ENCODE measurements around the gene ZNF512B.
A peak's percentile ranks its signal among the peaks of the same experiment; 100 is the strongest.

ZNF512B gene

DNA sequence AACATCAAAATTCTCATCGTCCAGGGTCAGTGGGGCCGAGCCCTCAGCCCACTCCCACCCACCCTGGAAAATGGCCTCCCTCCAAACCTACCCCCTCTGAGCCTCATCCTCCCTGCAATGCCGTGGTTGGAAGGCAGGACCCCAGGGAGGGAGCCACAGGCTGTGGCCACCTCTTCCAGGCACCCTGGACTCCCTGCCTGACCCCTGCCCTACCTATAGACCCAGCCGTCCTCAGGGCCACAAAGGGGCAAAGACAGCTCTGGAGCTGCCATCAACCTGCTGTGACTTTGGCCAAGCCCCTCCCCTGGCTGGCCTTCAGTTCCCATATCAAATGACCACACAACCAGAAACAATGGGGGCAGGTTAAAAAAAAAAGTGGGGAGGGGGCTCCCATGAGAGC is 11.3 kb downstream of the ZNF512B start:
- TF ChIP-seq POLR2AphosphoS5 (IDR thresholded peaks at IDR 0.05; ENCODE audit: low read depth, low read length), result no peak
- TF ChIP-seq SPI1 (IDR thresholded peaks at IDR 0.05; ENCODE audit: low read depth, low read length), result no peak
- TF ChIP-seq TAF1 (IDR thresholded peaks at IDR 0.05; ENCODE audit: low read depth, low read length), result no peak
- TF ChIP-seq PAX5 (IDR thresholded peaks at IDR 0.05; ENCODE audit: insufficient read depth, low read length, severe bottlenecking), result no peak
- TF ChIP-seq POLR2A (IDR thresholded peaks at IDR 0.05; ENCODE audit: low read depth, low read length), result no peak
- no peak for TF ChIP-seq POU2F2 (IDR thresholded peaks at IDR 0.05; ENCODE audit: low read depth, low read length)
- FAIRE-seq (no peak), DNase-seq (ENCODE audit: insufficient read length, low spot score) (no peak)

DNA sequence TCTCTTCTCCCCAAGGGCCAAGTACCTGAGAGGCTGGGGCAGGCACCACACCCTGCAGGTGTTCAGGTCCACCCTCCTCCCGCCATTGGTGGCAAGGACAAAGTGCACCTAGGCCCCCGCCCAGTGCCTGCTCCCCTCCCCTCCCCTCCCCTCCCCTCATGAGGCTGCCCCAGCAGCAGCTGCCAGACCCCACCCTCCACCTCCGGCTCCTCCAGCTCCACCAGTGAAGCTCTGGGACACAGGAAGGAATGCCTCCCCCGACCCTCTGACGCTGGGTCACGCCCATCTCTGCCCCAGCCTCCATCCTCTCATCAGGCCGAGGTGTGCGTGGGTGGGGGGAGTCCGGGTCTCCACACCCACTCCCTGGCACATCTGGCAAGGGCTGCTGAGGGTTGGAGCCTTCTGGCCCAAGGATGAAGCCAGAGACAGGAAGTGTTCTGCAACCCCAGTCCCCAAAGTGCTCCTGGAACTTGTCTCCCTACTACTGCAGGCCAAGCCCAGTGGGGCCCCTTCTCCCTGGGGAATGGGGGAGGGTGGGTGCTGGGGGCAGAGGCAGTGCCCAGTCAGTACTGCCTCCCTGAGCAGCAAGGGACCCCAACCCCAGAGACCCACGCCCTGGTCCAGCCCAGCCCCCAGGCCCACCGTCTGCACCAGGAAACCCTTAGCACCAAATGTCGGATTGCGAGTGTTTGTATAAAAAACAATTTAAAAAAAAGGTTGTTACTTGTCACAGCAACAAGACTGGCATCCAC is 11.9 kb downstream of the ZNF512B start:
- TF ChIP-seq TAF1 (IDR thresholded peaks at IDR 0.05; ENCODE audit: low read depth, low read length) (no peak), POLR2A (IDR thresholded peaks at IDR 0.05; ENCODE audit: low read depth, low read length) (no peak), PAX5 (IDR thresholded peaks at IDR 0.05; ENCODE audit: insufficient read depth, low read length, severe bottlenecking) (no peak), SPI1 (IDR thresholded peaks at IDR 0.05; ENCODE audit: low read depth, low read length) (no peak), POLR2AphosphoS5 (IDR thresholded peaks at IDR 0.05; ENCODE audit: low read depth, low read length) (no peak), POU2F2 (IDR thresholded peaks at IDR 0.05; ENCODE audit: low read depth, low read length) (no peak)
- DNase-seq (ENCODE audit: insufficient read length, low spot score) (no peak), FAIRE-seq (no peak)

DNA sequence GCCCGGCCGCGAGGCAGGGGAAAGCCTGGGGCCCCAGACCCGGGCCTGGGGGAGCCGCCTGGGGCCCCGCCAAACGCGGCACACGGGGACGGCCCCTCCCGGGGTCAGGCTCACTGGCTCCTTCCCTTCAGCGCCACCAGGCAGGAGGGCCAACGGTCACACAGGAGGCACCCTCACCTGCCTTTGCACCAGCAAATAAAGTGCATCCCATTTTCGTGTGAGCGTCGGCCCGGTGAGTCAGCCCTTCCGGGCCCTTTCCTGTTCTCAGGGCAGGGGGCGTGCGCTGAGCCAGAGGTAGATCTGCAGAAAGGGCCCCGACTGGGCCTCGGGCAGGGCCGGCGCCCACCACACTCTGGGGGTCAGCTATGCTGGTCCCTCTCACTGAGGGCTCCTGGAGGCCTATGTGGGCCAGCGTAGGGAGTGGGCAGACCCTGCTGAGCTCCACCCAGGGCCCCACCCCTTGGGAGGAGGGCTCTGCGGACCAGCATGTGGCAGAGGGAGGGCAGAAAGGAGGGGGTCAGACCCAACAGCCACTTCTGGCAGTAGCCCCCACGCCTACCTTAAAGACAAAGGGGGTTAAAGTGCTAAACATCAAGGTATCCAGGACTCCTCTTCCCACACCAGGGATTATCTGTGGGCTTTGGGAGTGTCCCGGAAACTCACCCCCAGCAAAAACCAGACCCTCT is 12.6 kb downstream of the ZNF512B start:
- TF ChIP-seq POLR2AphosphoS5 (IDR thresholded peaks at IDR 0.05; ENCODE audit: low read depth, low read length) (peak; percentile 32), POU2F2 (IDR thresholded peaks at IDR 0.05; ENCODE audit: low read depth, low read length) (no peak), POLR2A (IDR thresholded peaks at IDR 0.05; ENCODE audit: low read depth, low read length) (no peak), TAF1 (IDR thresholded peaks at IDR 0.05; ENCODE audit: low read depth, low read length) (no peak), SPI1 (IDR thresholded peaks at IDR 0.05; ENCODE audit: low read depth, low read length) (no peak), PAX5 (IDR thresholded peaks at IDR 0.05; ENCODE audit: insufficient read depth, low read length, severe bottlenecking) (no peak)
- FAIRE-seq (no peak), DNase-seq (ENCODE audit: insufficient read length, low spot score) (peak; percentile 74)

DNA sequence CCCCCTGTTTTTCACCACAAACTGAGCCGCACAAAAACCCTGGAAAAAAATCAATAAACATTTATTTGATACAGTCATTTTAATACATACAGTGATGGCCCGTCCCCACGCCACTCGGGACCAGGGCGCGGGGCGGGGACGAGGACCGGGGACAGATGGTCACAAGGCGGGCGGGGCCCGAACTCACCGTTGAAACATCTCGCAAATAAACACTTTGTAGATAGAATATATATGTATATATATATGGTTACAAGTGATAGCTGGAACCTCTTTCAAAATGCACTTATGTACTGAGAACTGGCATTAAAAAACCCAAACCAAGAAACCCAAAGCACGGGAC is 13.1 kb downstream of the ZNF512B start:
- TF ChIP-seq TAF1 (IDR thresholded peaks at IDR 0.05; ENCODE audit: low read depth, low read length) (no peak), SPI1 (IDR thresholded peaks at IDR 0.05; ENCODE audit: low read depth, low read length) (no peak), POLR2A (IDR thresholded peaks at IDR 0.05; ENCODE audit: low read depth, low read length) (no peak), POU2F2 (IDR thresholded peaks at IDR 0.05; ENCODE audit: low read depth, low read length) (no peak), PAX5 (IDR thresholded peaks at IDR 0.05; ENCODE audit: insufficient read depth, low read length, severe bottlenecking) (no peak), POLR2AphosphoS5 (IDR thresholded peaks at IDR 0.05; ENCODE audit: low read depth, low read length) (no peak)
- FAIRE-seq, result no peak
- DNase-seq (ENCODE audit: insufficient read length, low spot score), result no peak

DNA sequence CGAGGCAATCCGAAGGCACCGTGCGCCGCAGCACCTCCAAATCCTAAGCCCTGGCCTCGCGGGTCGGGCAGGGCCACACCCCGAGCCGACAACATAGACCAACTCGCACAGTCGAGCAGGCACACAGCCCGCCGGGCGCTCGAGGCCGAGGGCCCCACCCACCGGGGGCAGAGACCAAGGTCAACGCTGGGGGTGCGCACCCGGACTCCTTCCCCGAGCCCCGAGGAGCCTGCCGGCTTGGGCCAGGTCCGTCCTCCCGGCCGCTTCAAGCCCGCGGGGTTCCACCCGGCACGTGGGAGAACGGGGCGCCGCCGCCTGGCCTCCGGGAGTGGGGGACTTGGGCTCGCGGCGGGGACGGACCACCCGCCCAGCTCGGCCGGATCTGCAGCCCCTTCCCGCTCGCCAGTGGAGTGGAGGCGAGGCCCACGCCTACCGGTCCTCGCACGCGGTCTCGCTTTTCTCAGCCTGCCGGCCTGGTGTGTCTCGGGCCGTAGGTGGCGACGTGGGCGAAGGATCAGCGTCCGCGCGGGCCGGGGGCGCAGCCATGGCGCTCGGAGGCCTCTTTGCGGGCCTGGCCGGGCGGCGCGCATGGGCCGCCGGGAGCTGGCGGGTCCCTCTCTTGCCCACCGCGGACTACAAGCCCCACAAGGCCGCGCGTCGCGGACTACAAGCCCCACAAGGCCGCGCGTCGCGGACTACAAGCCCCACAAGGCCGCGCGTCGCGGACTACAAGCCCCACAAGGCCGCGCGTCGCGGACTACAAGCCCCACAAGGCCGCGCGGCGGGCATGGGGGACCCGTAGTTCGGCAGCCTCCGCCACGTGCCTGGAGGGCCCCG is 13.7 kb downstream of the ZNF512B start, which contains the start of gene UCKL1:
Gene UCKL1 (minus strand): TSS at position 590 of the 837 bp plus-strand sequence. CDS start 44 bp downstream, at position 546.
- peak; percentile 97 for DNase-seq (ENCODE audit: insufficient read length, low spot score)
- FAIRE-seq, result peak; percentile 51
- TF ChIP-seq TAF1 (IDR thresholded peaks at IDR 0.05; ENCODE audit: low read depth, low read length) (peak; percentile 53), POLR2AphosphoS5 (IDR thresholded peaks at IDR 0.05; ENCODE audit: low read depth, low read length) (peak; percentile 73; the same call in 1 of the 2 replicates), POU2F2 (IDR thresholded peaks at IDR 0.05; ENCODE audit: low read depth, low read length) (no peak), POLR2A (IDR thresholded peaks at IDR 0.05; ENCODE audit: low read depth, low read length) (peak; percentile 78), SPI1 (IDR thresholded peaks at IDR 0.05; ENCODE audit: low read depth, low read length) (no peak), PAX5 (IDR thresholded peaks at IDR 0.05; ENCODE audit: insufficient read depth, low read length, severe bottlenecking) (no peak)

DNA sequence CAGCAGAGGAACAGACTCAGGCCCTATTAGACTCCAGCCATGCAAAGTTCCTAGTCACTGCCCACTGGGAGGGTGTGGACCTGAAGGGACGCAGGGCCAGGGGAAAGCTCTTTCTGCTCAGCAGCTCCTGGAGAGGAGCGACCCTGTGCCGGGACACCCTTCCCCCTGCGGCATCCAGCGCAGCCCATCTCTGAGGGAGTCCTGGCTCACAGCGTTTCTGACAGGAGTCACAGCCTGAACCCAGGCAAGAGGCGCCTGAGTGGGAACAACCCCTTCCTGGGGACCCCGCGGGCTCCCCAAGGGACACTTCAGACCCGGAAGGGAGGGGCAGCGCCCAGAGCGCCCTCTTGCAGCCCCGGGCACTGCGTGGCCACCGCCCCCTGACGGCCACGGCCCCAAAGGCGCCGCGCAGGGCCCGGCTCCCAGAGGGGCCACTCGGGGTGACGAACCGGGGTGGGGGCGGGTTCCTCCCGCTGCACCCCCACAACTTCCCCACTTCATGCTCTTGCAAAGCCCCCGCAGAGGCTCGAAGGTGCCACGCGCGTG is 14.4 kb downstream of the ZNF512B start:
- DNase-seq (ENCODE audit: insufficient read length, low spot score) (no peak), FAIRE-seq (no peak)

DNA sequence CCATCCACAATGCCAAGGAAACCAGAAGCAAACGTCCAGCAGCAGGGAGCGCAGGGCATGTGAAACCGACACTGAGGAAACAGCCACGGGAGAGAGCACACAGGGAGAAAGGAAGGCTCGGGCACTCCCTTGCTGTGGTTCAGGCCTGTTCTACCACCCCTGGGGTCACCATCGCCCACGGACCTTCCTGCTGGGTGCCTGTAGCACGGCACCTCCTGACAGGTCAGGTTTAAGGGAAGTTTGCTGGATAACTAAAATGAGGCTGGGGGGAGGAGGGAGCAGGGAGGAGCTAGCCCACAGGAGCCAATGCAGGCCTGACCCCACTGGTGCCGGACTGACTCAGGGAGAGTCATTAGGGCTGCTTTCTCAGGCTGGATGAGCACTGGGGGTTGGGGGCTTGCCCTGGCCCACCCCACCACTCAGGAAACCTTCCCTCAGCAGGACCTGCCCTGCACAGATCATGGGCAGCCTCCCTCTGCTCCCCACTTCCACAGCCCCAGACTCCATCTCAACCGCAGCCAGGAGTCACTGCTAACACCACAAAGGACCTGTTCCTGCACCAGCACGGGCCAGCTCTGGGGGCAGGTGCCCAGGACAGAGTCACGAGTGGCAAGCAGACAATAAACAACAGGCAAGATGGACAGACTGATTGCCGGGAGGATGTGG is 15.8 kb downstream of the ZNF512B start:
- FAIRE-seq (no peak), DNase-seq (ENCODE audit: insufficient read length, low spot score) (no peak)
- TF ChIP-seq POU2F2 (IDR thresholded peaks at IDR 0.05; ENCODE audit: low read depth, low read length) (no peak), PAX5 (IDR thresholded peaks at IDR 0.05; ENCODE audit: insufficient read depth, low read length, severe bottlenecking) (no peak), SPI1 (IDR thresholded peaks at IDR 0.05; ENCODE audit: low read depth, low read length) (no peak), TAF1 (IDR thresholded peaks at IDR 0.05; ENCODE audit: low read depth, low read length) (no peak), POLR2A (IDR thresholded peaks at IDR 0.05; ENCODE audit: low read depth, low read length) (no peak), POLR2AphosphoS5 (IDR thresholded peaks at IDR 0.05; ENCODE audit: low read depth, low read length) (no peak)

More for the DNA sequence above, 14.4 kb downstream of the ZNF512B start:
- TF ChIP-seq TAF1 (IDR thresholded peaks at IDR 0.05; ENCODE audit: low read depth, low read length) (no peak), POLR2AphosphoS5 (IDR thresholded peaks at IDR 0.05; ENCODE audit: low read depth, low read length) (no peak), SPI1 (IDR thresholded peaks at IDR 0.05; ENCODE audit: low read depth, low read length) (no peak), POLR2A (IDR thresholded peaks at IDR 0.05; ENCODE audit: low read depth, low read length) (no peak; the same call in 1 of the 2 replicates), PAX5 (IDR thresholded peaks at IDR 0.05; ENCODE audit: insufficient read depth, low read length, severe bottlenecking) (no peak), POU2F2 (IDR thresholded peaks at IDR 0.05; ENCODE audit: low read depth, low read length) (no peak)

DNA sequence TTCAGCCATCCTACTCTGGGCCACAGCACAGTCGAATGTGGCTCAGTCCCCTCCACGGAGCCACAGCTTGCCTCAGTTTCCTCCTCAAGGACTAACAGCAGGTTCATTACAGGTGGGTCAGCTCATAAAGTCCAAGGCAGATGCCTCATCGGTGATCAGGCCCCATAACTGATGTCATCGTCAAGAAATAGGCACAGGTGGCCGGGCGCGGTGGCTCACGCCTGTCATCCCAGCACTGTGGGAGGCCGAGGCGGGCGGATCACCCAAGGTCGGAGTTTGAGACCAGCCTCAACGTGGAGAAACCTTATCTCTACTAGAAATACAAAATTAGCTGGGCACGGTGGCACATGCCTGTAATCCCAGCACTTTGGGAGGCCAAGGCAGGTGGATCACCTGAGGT is 17.0 kb downstream of the ZNF512B start:
- no peak for DNase-seq (ENCODE audit: insufficient read length, low spot score)
- no peak for FAIRE-seq
- no peak for TF ChIP-seq SPI1 (IDR thresholded peaks at IDR 0.05; ENCODE audit: low read depth, low read length)
- no peak for TF ChIP-seq POLR2A (IDR thresholded peaks at IDR 0.05; ENCODE audit: low read depth, low read length)
- TF ChIP-seq PAX5 (IDR thresholded peaks at IDR 0.05; ENCODE audit: insufficient read depth, low read length, severe bottlenecking), result no peak
- no peak for TF ChIP-seq POU2F2 (IDR thresholded peaks at IDR 0.05; ENCODE audit: low read depth, low read length)
- TF ChIP-seq POLR2AphosphoS5 (IDR thresholded peaks at IDR 0.05; ENCODE audit: low read depth, low read length), result no peak
- no peak for TF ChIP-seq TAF1 (IDR thresholded peaks at IDR 0.05; ENCODE audit: low read depth, low read length)
